Heart left ventricle (tissue), 13 donors: ENCODE data around the gene DCAF4.

ENCODE experiments used
- POLR2A ChIP-seq, 2 donors: fragments of 450-650 bp; IDR thresholded peaks; one replicate each; pipeline ENCODE4 v1.6.1; 2017; ENCODE audit warnings: antibody characterized with exemption in 2 of 2, mild to moderate bottlenecking in 2 of 2, moderate library complexity in 2 of 2
- TF ChIP-seq, protein P1 (sequence below), 12 donors: fragments of 200-600 bp; sonication (generic) in 4 of 12; IDR thresholded peaks; one replicate each; pipeline versions ENCODE4 v1.5.0 to v1.8.0; 2018 to 2022; ENCODE audit warnings: antibody characterized with exemption in 12 of 12, mild to moderate bottlenecking in 5 of 12
- donor health status: ischemic (EF 13 %, LVEDD 7.1; RV severe dilation, severe dysfunction).
- donor health status: DM: no; HTN: yes; CAD: no.
- donor health status: DM: no; HTN: no; CAD: no.
- donor health status: ischemic (EF 25% LVEDD 6.9; RV normal size, moderate dysfunction).
- donor health status: ischemic (EF 25% LVEDD 5.7; RV mildly dilated, moderate dysfunction).
- donor health status: ischemic (EF 35%, LVEDD 5.7; RV mildly dilated, moderate dysfunction).
- donor health status: nonischemic (EF 11% LVEDD 7.7; RV severe dilation, severe dysfunction).
- donor health status: DM: yes; HTN: yes; CAD: no.
- donor health status: PGD.
- donor health status: ischemic (EF 29% LVEDD 5.4; RV normal size, mild dysfunction).
- donor health status: nonischemic (EF 23%, LVEDD 6.1; RV moderate dilation, normal function).

DNA sequence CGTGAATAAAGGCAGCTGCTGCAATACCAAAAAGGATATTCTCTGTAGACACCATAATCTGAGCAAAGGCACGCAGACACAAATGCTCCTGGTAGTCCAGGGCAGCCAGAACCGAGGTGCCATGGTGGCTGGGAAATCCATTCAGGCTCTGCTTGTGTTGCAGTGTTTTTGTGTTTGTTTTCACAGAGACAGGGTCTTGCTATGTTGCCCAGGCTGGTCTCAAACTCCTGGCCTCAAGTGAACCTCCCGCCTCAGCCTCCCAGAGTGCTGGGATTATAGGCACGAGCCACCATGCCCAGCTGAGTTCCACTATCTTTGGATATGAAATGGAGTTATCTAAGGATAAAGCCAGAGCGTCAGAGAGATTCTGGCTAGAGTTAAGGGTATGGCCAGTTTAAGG, 39.8 kb downstream of the DCAF4 start:
- no peak for TF ChIP-seq POLR2A (IDR thresholded peaks at IDR 0.05)
- TF ChIP-seq, protein P1, sequence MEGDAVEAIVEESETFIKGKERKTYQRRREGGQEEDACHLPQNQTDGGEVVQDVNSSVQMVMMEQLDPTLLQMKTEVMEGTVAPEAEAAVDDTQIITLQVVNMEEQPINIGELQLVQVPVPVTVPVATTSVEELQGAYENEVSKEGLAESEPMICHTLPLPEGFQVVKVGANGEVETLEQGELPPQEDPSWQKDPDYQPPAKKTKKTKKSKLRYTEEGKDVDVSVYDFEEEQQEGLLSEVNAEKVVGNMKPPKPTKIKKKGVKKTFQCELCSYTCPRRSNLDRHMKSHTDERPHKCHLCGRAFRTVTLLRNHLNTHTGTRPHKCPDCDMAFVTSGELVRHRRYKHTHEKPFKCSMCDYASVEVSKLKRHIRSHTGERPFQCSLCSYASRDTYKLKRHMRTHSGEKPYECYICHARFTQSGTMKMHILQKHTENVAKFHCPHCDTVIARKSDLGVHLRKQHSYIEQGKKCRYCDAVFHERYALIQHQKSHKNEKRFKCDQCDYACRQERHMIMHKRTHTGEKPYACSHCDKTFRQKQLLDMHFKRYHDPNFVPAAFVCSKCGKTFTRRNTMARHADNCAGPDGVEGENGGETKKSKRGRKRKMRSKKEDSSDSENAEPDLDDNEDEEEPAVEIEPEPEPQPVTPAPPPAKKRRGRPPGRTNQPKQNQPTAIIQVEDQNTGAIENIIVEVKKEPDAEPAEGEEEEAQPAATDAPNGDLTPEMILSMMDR (IDR thresholded peaks at IDR 0.05), result no peak
